SK-N-SH (cell line): ENCODE data around the gene ATG2B. TPM values are rescaled to one million over a fixed set of nuclear protein-coding genes. Genes with fewer than 3 reads are reported as not detected.

Experiments used
- CTCF ChIA-PET: fragments of 300-600, 350-600 bp; formaldehyde crosslinking; extraction: SDS; loops from one replicate; lab custom pipeline; 2021; lab: Yijun Ruan, JAX
- POLR2A ChIA-PET: fragments of 350-600 bp; sonication (Branson Sonifier 250); formaldehyde crosslinking; extraction: SDS; loops from one replicate; lab custom pipeline; 2020; ENCODE audit warnings: antibody characterized with exemption, inconsistent platforms; lab: Yijun Ruan, JAX
- DNase-seq: peaks from one replicate; pipeline ENCODE4 v3.0.0; 2012
- H2AFZ ChIP-seq: fragments of 200-600 bp; sonication (generic); 2 replicates; pipeline ENCODE4 v1.8.1; 2016; ENCODE audit warnings: antibody characterized with exemption, mild to moderate bottlenecking, low read depth
- H3F3A ChIP-seq: fragments of 200-600 bp; sonication (generic); replicated peaks from 2 replicates; pipeline ENCODE3; 2016; ENCODE audit warnings: antibody characterized with exemption, mild to moderate bottlenecking; ENCODE audit not compliant: insufficient read depth
- H3K27ac ChIP-seq, 2 experiments: fragments of 200-500 bp in 1 of 2; fragments of 200-600 bp in 1 of 2; sonication (Bioruptor generic) in 1 of 2; sonication (generic), shearing (Covaris generic) in 1 of 2; 2 replicates each; pipeline versions ENCODE4 v1.5.1 to v1.6.1; 2014 to 2016; ENCODE audit warnings: low read depth in 2 of 2, inconsistent platforms in 1 of 2, low read length in 1 of 2, mild to moderate bottlenecking in 1 of 2, mixed read lengths in 1 of 2
- H3K27me3 ChIP-seq: fragments of 200-600 bp; sonication (generic), shearing (Covaris generic); 2 replicates; pipeline ENCODE4 v1.6.1; 2016; ENCODE audit warnings: mixed run types; ENCODE audit not compliant: insufficient read depth
- H3K36me3 ChIP-seq, 2 experiments: fragments of 200-500 bp in 1 of 2; fragments of 200-600 bp in 1 of 2; sonication (Bioruptor generic) in 1 of 2; sonication (generic) in 1 of 2; replicated peaks in 1 of 2; 2 replicates each; pipeline versions ENCODE3 to v1.5.1; 2014 to 2016; ENCODE audit warnings: low read length in 1 of 2, mild to moderate bottlenecking in 1 of 2; ENCODE audit not compliant: insufficient read depth in 2 of 2, control insufficient read depth in 1 of 2
- H3K4me1 ChIP-seq, 2 experiments: fragments of 200-500 bp in 1 of 2; fragments of 200-600 bp in 1 of 2; sonication (Bioruptor generic) in 1 of 2; sonication (generic), shearing (Covaris generic) in 1 of 2; 2 replicates each; pipeline versions ENCODE4 v1.5.1 to v1.6.1; 2014 to 2016; ENCODE audit warnings: low read depth in 1 of 2, low read length in 1 of 2, mixed run types in 1 of 2; ENCODE audit not compliant: insufficient read depth in 2 of 2, control insufficient read depth in 1 of 2
- H3K4me2 ChIP-seq: fragments of 200-600 bp; sonication (generic), shearing (Covaris generic); 2 replicates; pipeline ENCODE4 v1.6.1; 2017; ENCODE audit warnings: mixed run types
- H3K4me3 ChIP-seq, 2 experiments: fragments of 200-500 bp in 1 of 2; fragments of 200-600 bp in 1 of 2; sonication (Bioruptor generic) in 1 of 2; sonication (generic), shearing (Covaris generic) in 1 of 2; 2 replicates each; pipeline versions ENCODE4 v1.5.1 to v1.8.1; 2014 to 2016; ENCODE audit warnings: low read depth in 2 of 2, inconsistent platforms in 1 of 2, low read length in 1 of 2, mild to moderate bottlenecking in 1 of 2, mixed read lengths in 1 of 2, moderate library complexity in 1 of 2
- H3K79me2 ChIP-seq: fragments of 200-600 bp; sonication (generic); 2 replicates; pipeline ENCODE4 v1.8.1; 2017; ENCODE audit warnings: mild to moderate bottlenecking; ENCODE audit not compliant: insufficient read depth
- H3K9ac ChIP-seq: fragments of 200-600 bp; sonication (generic); 2 replicates; pipeline ENCODE4 v1.6.1; 2017; ENCODE audit warnings: mixed run types
- H3K9me2 ChIP-seq: fragments of 200-600 bp; sonication (generic); 2 replicates; pipeline ENCODE4 v1.6.1; 2017; ENCODE audit warnings: mixed run types
- H3K9me3 ChIP-seq: fragments of 200-600 bp; sonication (generic); 2 replicates; pipeline ENCODE4 v1.6.1; 2017; ENCODE audit warnings: mixed run types, mild to moderate bottlenecking, moderate library complexity
- H4K20me1 ChIP-seq: fragments of 200-600 bp; sonication (generic); 2 replicates; pipeline ENCODE4 v1.6.1; 2017; ENCODE audit warnings: mild to moderate bottlenecking, mixed run types; ENCODE audit not compliant: insufficient read depth
- CHD2 ChIP-seq: fragments of 150-350 bp; IDR thresholded peaks from 2 replicates; pipeline ENCODE4 v1.6.1; 2018; ENCODE audit warnings: low read length; ENCODE audit not compliant: partially characterized antibody
- EP300 ChIP-seq, 2 experiments: IDR thresholded peaks; 2 replicates each; pipeline versions ENCODE4 v1.4.0 to v1.6.1; 2012; ENCODE audit warnings: borderline replicate concordance in 1 of 2, low read depth in 1 of 2, low read length in 1 of 2
- EZH2phosphoT487 ChIP-seq: fragments of 200-600 bp; sonication (generic); IDR thresholded peaks from 2 replicates; pipeline ENCODE4 v1.6.1; 2017; ENCODE audit warnings: low read depth, mixed run types, mild to moderate bottlenecking, antibody characterized with exemption, moderate library complexity, borderline replicate concordance
- FOSL2 ChIP-seq: IDR thresholded peaks from 2 replicates; pipeline ENCODE4 v1.4.0; 2012; ENCODE audit warnings: low read depth, mild to moderate bottlenecking, moderate library complexity, borderline replicate concordance
- FOXJ3 ChIP-seq: sonication (generic); formaldehyde crosslinking; IDR thresholded peaks from 2 replicates; pipeline ENCODE4 v1.5.1; 2020; ENCODE audit warnings: mild to moderate bottlenecking, missing genetic modification reagents
- FOXM1 ChIP-seq: IDR thresholded peaks from 2 replicates; pipeline ENCODE4 v1.4.0; 2012; ENCODE audit warnings: low read depth, mild to moderate bottlenecking
- GABPA ChIP-seq: IDR thresholded peaks from 2 replicates; pipeline ENCODE4 v1.4.0; 2012; ENCODE audit warnings: low read depth, mild to moderate bottlenecking
- GATA2 ChIP-seq: sonication (generic); formaldehyde crosslinking; IDR thresholded peaks from 2 replicates; pipeline ENCODE4 v1.5.0; 2020; ENCODE audit warnings: mild to moderate bottlenecking, missing genetic modification reagents
- IRF3 ChIP-seq: fragments of 150-350 bp; IDR thresholded peaks from 2 replicates; pipeline ENCODE4 v1.6.1; 2016; ENCODE audit warnings: mild to moderate bottlenecking, low read depth, low read length
- JUND ChIP-seq: IDR thresholded peaks from 2 replicates; pipeline ENCODE4 v1.4.0; 2012
- MXI1 ChIP-seq: IDR thresholded peaks from 2 replicates; pipeline ENCODE4 v1.6.1; 2012; ENCODE audit warnings: mild to moderate bottlenecking, low read depth, low read length, improper control_type of control experiment
- NFIC ChIP-seq: IDR thresholded peaks from 2 replicates; pipeline ENCODE4 v1.4.0; 2012; ENCODE audit warnings: borderline replicate concordance
- NRF1 ChIP-seq: IDR thresholded peaks from 2 replicates; pipeline ENCODE4 v1.6.1; 2012; ENCODE audit warnings: low read depth, mild to moderate bottlenecking, low read length
- POLR2AphosphoS5 ChIP-seq: IDR thresholded peaks from 2 replicates; pipeline ENCODE4 v1.6.1; 2012; ENCODE audit warnings: low read depth, low read length
- RAD21 ChIP-seq: IDR thresholded peaks from 2 replicates; pipeline ENCODE4 v1.6.1; 2012; ENCODE audit warnings: mild to moderate bottlenecking, low read length
- RCOR1 ChIP-seq: fragments of 150-350 bp; IDR thresholded peaks from 2 replicates; pipeline ENCODE4 v1.6.1; 2017; ENCODE audit warnings: antibody characterized with exemption, low read length
- RFX5 ChIP-seq: IDR thresholded peaks from 2 replicates; pipeline ENCODE4 v1.6.1; 2012; ENCODE audit warnings: mild to moderate bottlenecking, improper control_type of control experiment, low read length
- SIN3A ChIP-seq: IDR thresholded peaks from 2 replicates; pipeline ENCODE4 v1.6.1; 2012; ENCODE audit warnings: low read depth, mild to moderate bottlenecking, low read length, moderate library complexity, borderline replicate concordance
- SMC3 ChIP-seq: IDR thresholded peaks from 2 replicates; pipeline ENCODE4 v1.6.1; 2012; ENCODE audit warnings: low read depth, low read length, improper control_type of control experiment
- TAF1 ChIP-seq: IDR thresholded peaks from 2 replicates; pipeline ENCODE4 v1.6.1; 2012; ENCODE audit warnings: low read depth, mild to moderate bottlenecking, low read length, moderate library complexity, borderline replicate concordance
- TCF12 ChIP-seq: IDR thresholded peaks from 2 replicates; pipeline ENCODE4 v1.4.0; 2012
- YY1 ChIP-seq: IDR thresholded peaks from 2 replicates; pipeline ENCODE4 v1.4.0; 2012; ENCODE audit warnings: low read depth, mild to moderate bottlenecking
- WGBS: methylation state at CpG from one replicate; pipeline ENCODE4 v1.1.6; 2017; ENCODE audit warnings: low lambda C conversion rate; 5-methylcytosine and 5-hydroxymethylcytosine counted together
- polyA plus RNA-seq, 3 experiments: library from polyadenylated mRNA; depleted of rRNA; stranded (reverse); fragments of >200 nt; gene quantifications; 2 replicates each; pipeline ENCODE4 v1.2.3, GENCODE V29; 2012
- TF ChIP-seq, protein P1 (sequence below): fragments of 150-350 bp; IDR thresholded peaks from 2 replicates; pipeline ENCODE4 v1.6.1; 2017; ENCODE audit warnings: antibody characterized with exemption, low read length, low read depth, borderline replicate concordance
- TF ChIP-seq, protein P2 (sequence below): IDR thresholded peaks from 2 replicates; pipeline ENCODE4 v1.4.0; 2012; ENCODE audit warnings: low read depth, borderline replicate concordance
- TF ChIP-seq, protein P3 (sequence below): IDR thresholded peaks from 2 replicates; pipeline ENCODE4; 2012
- TF ChIP-seq, protein P4 (sequence below): fragments of 200-600 bp; sonication (generic); IDR thresholded peaks from 2 replicates; pipeline ENCODE4 v1.6.1; 2017; ENCODE audit warnings: antibody characterized with exemption, mild to moderate bottlenecking, moderate library complexity
- TF ChIP-seq, protein P5 (sequence below): IDR thresholded peaks from 2 replicates; pipeline ENCODE4 v1.4.0; 2012; ENCODE audit warnings: low read depth, borderline replicate concordance

The ATG2B gene
- polyA plus RNA-seq, 1 of the 3 experiments (the other 2 are of a cell fraction), result 5.8 TPM

DNA sequence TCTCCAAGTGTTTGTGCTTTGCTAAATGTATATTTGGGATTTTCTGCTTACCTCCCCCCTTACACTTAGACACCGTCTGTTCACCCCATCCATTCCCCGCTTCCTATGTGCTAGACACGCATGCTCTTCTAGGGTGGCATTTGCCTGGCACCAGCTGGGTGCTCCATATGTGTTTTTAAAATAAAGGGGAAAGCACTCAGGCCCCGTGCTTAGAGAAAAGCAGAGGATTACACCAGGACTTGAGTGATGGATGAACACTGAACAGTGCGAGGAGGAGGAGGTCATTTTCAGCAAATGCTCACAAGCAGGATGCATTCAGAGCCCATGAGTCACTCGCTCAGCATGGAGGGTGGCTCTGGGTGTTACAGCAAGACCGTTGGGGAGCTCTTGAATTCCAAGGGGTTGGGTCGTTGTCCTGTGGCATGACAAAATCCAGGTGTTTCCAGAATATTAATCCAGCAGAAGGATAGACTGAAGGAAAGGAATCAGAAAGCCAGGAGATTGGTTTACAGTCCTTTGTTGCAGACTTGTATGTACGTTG, 110.1 kb downstream of the ATG2B start:
- peaks cover 9 to 50% of the 10 kb centered on the region in 2 experiments for H3K4me1 ChIP-seq
- H2AFZ ChIP-seq, result peak overlapping the region; percentile 77; the same call in 1 of the 2 replicates
- H3K79me2 ChIP-seq, result peaks cover 14% of the 10 kb centered on the region
- H3K4me3 ChIP-seq, result no peak overlapping the region
- H3K9me3 ChIP-seq, result no peaks in the 10 kb centered on the region
- peak overlapping the region; percentile 67 for H3K9ac ChIP-seq
- no peaks in the 10 kb centered on the region for H3K9me2 ChIP-seq
- 36% methylated on average over 9 of the region's 9 CpGs for WGBS
- ChIA-PET POLR2A (no interaction called here), CTCF (interaction anchor here (0.8 to 2.1 kb wide), 3 partner anchors 22 to 258 kb away, joined by 4 to 8 read pairs (median 5); no protein-coding TSS in a partner anchor)
- H3F3A ChIP-seq, result peaks cover 42% of the 10 kb centered on the region
- no peak for DNase-seq
- no peaks in the 10 kb centered on the region for H3K36me3 ChIP-seq
- H4K20me1 ChIP-seq, result no peaks in the 10 kb centered on the region
- peak overlapping the region; percentile 65 for H3K4me2 ChIP-seq
- peak overlapping the region; percentile 62 to 97; a peak in 3 of 4 replicates for H3K27ac ChIP-seq
- no peaks in the 10 kb centered on the region for H3K27me3 ChIP-seq
- no peak for TF ChIP-seq SIN3A
- no peak for TF ChIP-seq GABPA
- TF ChIP-seq CHD2, result no peak
- TF ChIP-seq, protein P1, sequence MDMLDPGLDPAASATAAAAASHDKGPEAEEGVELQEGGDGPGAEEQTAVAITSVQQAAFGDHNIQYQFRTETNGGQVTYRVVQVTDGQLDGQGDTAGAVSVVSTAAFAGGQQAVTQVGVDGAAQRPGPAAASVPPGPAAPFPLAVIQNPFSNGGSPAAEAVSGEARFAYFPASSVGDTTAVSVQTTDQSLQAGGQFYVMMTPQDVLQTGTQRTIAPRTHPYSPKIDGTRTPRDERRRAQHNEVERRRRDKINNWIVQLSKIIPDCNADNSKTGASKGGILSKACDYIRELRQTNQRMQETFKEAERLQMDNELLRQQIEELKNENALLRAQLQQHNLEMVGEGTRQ, result no peak
- TF ChIP-seq, protein P2, sequence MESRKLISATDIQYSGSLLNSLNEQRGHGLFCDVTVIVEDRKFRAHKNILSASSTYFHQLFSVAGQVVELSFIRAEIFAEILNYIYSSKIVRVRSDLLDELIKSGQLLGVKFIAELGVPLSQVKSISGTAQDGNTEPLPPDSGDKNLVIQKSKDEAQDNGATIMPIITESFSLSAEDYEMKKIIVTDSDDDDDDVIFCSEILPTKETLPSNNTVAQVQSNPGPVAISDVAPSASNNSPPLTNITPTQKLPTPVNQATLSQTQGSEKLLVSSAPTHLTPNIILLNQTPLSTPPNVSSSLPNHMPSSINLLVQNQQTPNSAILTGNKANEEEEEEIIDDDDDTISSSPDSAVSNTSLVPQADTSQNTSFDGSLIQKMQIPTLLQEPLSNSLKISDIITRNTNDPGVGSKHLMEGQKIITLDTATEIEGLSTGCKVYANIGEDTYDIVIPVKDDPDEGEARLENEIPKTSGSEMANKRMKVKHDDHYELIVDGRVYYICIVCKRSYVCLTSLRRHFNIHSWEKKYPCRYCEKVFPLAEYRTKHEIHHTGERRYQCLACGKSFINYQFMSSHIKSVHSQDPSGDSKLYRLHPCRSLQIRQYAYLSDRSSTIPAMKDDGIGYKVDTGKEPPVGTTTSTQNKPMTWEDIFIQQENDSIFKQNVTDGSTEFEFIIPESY, result peak; percentile 58; the same call in 1 of the 2 replicates
- peak; percentile 36; the same call in 1 of the 2 replicates for TF ChIP-seq YY1
- no peak for TF ChIP-seq SMC3
- TF ChIP-seq, protein P3, sequence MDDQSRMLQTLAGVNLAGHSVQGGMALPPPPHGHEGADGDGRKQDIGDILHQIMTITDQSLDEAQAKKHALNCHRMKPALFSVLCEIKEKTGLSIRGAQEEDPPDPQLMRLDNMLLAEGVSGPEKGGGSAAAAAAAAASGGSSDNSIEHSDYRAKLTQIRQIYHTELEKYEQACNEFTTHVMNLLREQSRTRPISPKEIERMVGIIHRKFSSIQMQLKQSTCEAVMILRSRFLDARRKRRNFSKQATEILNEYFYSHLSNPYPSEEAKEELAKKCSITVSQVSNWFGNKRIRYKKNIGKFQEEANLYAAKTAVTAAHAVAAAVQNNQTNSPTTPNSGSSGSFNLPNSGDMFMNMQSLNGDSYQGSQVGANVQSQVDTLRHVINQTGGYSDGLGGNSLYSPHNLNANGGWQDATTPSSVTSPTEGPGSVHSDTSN, result peak; percentile 93
- TF ChIP-seq POLR2AphosphoS5, result peak; percentile 61; the same call in 1 of the 2 replicates
- TF ChIP-seq GATA2, result no peak
- no peak for TF ChIP-seq NRF1
- TF ChIP-seq TAF1, result peak; percentile 32; the same call in 1 of the 2 replicates
- no peak for TF ChIP-seq IRF3
- TF ChIP-seq FOXM1, result peak; percentile 41; the same call in 1 of the 2 replicates
- TF ChIP-seq, protein P4, sequence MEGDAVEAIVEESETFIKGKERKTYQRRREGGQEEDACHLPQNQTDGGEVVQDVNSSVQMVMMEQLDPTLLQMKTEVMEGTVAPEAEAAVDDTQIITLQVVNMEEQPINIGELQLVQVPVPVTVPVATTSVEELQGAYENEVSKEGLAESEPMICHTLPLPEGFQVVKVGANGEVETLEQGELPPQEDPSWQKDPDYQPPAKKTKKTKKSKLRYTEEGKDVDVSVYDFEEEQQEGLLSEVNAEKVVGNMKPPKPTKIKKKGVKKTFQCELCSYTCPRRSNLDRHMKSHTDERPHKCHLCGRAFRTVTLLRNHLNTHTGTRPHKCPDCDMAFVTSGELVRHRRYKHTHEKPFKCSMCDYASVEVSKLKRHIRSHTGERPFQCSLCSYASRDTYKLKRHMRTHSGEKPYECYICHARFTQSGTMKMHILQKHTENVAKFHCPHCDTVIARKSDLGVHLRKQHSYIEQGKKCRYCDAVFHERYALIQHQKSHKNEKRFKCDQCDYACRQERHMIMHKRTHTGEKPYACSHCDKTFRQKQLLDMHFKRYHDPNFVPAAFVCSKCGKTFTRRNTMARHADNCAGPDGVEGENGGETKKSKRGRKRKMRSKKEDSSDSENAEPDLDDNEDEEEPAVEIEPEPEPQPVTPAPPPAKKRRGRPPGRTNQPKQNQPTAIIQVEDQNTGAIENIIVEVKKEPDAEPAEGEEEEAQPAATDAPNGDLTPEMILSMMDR, result no peak
- no peak for TF ChIP-seq FOXJ3 (CRISPR knock-in tag)
- no peak for TF ChIP-seq EZH2phosphoT487
- TF ChIP-seq MXI1, result no peak
- TF ChIP-seq TCF12, result peak; percentile 93
- no peak for TF ChIP-seq RAD21
- TF ChIP-seq NFIC, result peak; percentile 61
- no peak for TF ChIP-seq RFX5
- peak; percentile 95 for TF ChIP-seq JUND
- TF ChIP-seq RCOR1, result no peak
- TF ChIP-seq, protein P5, sequence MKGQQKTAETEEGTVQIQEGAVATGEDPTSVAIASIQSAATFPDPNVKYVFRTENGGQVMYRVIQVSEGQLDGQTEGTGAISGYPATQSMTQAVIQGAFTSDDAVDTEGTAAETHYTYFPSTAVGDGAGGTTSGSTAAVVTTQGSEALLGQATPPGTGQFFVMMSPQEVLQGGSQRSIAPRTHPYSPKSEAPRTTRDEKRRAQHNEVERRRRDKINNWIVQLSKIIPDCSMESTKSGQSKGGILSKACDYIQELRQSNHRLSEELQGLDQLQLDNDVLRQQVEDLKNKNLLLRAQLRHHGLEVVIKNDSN, result no peak
- TF ChIP-seq EP300 (IDR thresholded peaks at IDR 0.05; ENCODE audit: borderline replicate concordance in 1 of 2, low read depth in 1 of 2, low read length in 1 of 2), result peak in 1 of 2 experiments; percentile 89; a peak in 3 of 4 replicates
- TF ChIP-seq FOSL2, result peak; percentile 90
